GM19193 (cell line): Measurements from ENCODE around the gene TRABD2B.

Experiments used
- POLR2A ChIP-seq: IDR thresholded peaks from 4 replicates; pipeline ENCODE4 v1.6.1; 2011; ENCODE audit not compliant: insufficient read depth, insufficient read length; ENCODE audit errors: extremely low read depth

Gene TRABD2B

GRCh38 chr1:47970882-47971281 is 26.3 kb downstream of the TRABD2B start:
- no peak for TF ChIP-seq POLR2A

DNA sequence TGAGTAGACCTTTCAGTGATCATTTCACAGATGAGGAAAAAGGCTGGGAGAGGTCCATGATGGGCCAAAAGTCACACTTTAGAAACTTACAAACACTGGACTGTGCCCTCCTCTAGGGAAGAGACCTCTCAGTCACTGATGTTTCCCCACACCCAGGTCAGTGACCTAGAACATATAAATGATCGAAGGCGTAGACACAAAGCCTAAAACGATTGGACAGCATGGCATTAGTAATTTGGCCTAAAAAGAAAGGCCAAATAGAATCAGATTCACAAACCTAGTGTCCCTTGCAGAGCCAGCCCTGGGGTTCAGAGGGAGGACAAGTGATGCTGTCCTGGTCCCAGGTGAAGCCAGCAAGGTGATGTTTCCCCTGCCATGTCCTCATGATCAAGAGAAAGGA is 27.7 kb downstream of the TRABD2B start:
- TF ChIP-seq POLR2A: no peak

DNA sequence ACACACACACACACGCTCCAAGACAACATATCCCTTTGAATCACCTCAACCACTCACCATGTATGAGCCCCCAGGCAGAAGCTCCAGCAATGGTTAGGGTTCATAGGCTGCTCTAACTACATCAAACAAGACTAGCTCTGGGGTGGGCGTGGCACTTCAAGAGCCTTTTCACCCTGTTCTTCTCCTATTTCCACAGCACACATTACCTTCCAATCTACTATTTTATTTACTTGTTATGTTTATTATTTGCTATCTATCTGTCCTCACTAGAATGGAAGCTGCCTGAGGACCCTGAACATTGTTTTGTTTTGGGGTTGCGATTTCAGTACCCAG is 28.7 kb downstream of the TRABD2B start:
- TF ChIP-seq POLR2A: no peak

DNA sequence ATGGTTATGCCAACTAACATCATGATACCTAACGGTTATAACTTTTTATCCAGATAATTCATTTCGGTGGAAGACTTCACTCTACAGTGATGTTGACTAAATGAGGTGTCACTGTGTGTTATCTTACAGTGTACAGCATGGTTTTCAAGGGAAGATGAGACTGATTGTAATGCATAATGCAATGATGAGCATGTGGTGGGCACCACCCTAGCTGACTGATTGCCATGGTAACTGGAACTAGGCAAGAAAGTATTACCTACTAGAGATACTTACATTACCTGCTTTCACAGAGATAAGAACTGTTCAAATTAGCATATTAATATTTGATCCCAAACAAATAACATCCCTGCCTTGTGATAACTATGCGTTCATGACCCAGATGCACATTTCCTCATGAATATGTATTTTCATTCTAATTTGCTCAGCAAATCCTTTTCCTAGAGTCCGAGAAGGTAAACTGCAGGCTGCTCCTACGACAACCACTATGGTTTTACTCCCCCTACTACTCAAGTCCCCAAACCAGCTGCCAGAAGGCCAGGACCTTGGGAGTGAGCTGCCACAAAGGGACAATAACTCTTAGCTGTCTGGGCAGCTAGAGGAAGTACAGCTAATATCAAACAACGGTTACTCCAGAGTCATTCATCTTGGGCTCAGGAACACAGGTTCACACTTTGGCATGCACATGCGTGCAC is 29.2 kb downstream of the TRABD2B start:
- TF ChIP-seq POLR2A: no peak

GRCh38 chr1:47965816-47966215 is 31.4 kb downstream of the TRABD2B start:
- TF ChIP-seq POLR2A: no peak

GRCh38 chr1:47964636-47965035 is 32.5 kb downstream of the TRABD2B start:
- TF ChIP-seq POLR2A: no peak

DNA sequence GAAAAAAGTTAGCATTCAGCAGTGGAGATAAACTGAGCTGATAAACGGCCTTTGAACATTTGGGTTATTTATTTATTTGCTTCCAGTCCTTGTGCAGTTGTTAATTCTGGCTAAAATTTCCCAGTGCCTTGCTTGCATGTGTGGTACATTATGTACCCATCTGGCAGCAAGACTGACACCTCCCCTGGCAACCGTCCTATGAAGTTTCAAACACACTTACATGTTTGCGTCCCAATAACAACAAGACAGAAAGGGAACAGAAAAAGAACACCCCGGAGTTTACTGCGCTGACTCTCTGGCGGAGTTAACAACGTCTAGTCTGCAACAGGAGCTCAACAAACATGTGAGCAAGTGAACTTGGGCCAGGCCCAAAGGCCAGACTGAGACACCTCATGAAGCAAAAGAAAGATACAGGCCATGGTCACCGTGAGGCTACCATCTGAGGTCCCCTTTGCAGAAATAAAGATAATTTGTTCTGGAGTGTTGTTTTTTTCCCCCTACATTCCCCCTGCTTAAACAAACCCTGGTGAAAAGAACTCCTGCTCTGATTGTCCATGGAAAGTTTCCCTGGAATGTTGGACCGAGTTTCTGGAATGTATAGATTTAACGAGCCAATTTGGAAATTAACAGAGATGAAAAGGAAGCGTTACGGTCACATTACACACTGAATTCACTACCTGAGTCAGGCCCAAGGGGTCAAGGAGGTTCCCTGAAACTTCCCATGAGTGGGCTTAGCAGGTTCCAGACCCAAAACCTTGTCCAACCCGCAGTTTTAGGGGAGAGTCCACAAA is 33.4 kb downstream of the TRABD2B start:
- TF ChIP-seq POLR2A: no peak

GRCh38 chr1:47962750-47963492 is 34.3 kb downstream of the TRABD2B start:
- no peak for TF ChIP-seq POLR2A

DNA sequence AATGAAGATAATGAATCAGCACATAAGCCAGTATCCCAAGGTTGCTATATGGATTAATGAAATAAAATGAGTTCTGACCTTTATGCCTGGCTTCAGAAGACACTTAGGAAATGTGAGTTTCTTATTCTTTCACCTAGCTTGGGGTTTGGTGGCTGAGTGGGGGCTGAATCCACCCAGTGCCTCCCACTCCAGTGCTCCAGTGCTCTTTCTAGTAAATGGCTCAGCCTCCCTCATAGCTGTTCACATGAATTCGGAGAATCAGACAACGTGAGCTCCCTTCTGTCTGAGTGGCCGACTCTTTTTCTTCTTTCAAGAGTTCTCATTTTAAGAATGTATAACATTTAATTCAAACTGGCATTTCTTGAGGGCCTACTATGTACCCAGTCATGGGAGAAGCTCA is 43.5 kb downstream of the TRABD2B start:
- TF ChIP-seq POLR2A: no peak

DNA sequence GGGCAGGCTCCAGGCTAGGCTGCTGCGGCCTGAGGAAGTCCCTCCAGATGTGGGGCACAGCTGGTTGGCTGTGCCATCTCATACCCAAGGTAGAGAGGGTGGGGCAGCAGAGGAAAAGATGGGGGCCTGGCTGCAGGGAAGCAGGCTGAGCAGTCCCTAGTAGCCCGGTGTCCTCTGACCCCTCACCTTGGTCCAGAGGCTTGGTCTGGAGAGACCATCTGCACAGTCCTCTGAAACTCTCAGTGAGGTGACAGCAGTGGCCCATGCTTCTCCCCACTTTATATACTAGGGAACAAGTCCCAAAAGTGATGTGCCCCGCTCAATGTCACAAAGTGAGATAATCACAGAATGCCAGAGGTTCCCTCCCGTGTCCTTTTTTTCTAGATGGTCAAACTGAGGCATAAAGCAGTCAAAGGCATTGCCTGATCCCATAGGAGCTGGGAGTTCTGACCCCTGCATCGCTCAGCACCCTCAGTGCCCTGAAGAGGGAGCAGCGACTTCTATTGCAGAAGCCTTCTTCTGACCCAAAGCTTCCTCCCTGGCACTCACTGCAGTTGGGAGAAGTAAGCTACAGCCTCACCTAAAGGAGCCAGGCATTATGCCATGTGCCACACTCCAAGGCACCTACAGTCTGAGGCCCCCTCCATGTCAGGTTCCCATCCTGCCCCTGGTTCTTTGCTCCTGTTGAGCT is 45.5 kb downstream of the TRABD2B start:
- TF ChIP-seq POLR2A: no peak

- TF ChIP-seq POLR2A: no peak
These were observed 46.2 kb downstream of the TRABD2B start for GRCh38 chr1:47951026-47951425.

DNA sequence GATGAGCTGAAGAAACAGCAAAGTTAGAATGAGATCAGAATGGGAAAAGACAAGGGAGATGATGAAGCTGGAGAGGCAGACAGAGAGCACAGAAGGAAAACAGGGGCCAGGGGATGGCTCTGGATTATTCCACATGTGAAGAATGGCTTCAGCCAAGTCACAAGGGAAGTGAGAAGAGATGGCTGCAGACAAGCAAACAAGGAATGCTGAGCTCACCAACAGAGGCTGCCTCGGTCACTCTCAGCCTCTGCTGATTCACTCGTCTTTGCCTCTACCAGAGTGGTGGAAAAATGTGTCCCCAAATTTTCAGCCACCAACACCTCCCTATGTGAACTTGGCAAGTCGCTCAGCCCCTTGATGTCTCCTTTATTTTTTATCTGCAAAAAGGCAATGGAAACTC is 46.7 kb downstream of the TRABD2B start:
- no peak for TF ChIP-seq POLR2A

DNA sequence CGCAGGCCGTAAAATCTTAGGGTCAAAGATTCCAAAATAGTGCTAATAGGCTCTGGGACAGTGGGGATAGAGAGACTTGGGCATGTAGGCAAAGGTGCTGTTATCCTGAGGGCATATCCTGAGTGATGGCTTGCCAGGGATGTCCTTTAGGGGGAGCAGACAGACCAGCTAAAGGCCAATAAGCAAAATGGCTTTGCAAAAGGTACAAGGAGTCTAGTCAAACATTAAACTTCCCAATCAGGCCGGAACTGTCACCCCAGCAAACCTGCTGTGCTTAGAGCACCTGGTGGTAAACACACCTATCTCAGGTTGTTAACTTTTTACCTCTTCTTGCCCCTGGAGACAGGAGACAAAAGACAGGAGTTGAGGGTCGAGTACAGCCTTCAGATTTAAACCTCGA is 49.1 kb downstream of the TRABD2B start:
- TF ChIP-seq POLR2A: no peak

- no peak for TF ChIP-seq POLR2A
These were observed 49.7 kb downstream of the TRABD2B start for GRCh38 chr1:47947531-47947930.

DNA sequence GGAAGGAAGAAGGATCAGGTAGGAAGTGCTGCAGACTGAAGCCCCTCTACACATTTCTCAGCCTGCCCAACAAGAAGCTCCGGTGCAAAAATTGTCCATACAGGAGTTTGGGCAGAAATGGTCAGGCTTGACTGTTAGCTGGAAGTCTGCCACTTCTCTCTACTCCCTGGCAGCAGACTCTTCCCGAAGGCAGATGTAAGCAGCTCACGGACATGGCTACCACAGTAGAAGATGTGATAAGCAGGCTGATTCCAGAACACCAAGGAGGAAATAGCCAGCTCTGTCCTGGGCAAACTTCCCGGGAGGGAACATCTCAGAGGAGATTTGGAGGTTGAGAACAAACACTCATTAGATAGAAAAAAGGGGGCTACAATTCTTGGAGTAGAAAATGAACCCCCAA is 52.6 kb downstream of the TRABD2B start:
- no peak for TF ChIP-seq POLR2A
